HG02973 (cell line): ENCODE results near the gene EIF1.

Experiments
- ATAC-seq: cut with Tn5 transposase; IDR thresholded peaks from one replicate; pipeline ENCODE4 v1.9.1; 2021; ENCODE audit warnings: moderate library complexity; ENCODE audit not compliant: unreplicated experiment

The EIF1 gene

DNA sequence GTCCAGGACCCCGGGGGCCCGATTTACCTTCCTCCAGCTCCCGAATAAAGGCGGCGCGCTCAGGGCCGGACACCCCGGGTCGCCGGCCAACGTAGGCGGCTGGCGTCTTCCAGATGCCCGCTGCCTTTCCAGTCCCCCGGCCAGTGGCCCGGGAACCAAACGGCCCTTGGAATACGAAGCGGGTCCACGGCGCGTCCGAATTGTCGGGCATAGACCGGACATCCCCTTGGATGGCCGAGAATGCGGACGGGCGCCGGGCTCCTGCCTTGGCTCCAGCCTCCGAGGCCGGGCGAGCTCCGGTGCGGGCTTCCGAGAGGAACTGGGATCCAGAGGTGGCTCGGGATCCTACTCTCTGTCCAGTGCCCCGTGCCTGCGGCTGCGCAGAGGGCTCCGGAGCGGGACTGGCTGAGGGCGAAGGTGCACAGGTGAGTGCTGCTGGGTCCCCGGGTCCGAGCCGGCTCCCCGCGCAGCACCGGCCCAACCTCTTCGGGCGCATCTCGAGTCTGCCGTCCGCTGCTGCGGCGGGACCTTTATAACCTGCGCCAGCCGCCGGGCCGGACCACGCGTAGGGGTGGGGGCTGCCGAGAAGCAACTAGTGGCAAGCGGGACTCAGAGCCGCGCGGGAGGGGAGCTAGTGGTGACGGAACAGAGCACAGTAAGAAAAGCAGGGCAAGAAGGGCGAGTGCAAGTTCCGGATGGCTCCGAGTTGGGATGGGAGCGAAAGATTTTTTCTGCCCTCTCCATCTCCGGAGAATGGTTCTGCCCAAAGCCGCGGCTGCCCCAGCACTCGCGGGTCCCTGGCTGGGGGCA lies 45.7 kb downstream of the EIF1 start, which contains the start of gene HAP1:
Gene HAP1, minus strand, starts transcription at position 505 of the 810 bp plus-strand sequence. Its CDS starts 9 bp downstream, at position 496.
- ATAC-seq, result no peak

DNA sequence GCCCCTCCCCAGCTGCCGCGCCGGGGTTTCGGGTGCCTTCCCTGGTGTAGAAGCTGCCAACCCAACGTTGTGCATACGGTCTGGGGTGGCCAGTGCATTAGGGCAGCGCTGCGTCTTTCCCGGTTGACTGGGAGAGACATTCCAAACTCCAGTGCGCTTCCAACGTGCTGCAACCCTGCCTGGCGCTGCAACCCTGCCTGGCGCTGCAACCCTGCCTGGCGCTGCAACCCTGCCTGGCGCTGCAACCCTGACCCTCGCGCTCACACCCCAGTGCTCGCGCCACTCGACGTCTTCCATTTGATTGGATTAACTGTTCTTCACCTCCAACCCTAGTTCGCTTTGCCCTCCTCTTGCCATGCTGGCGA lies 46.2 kb downstream of the EIF1 start:
- no peak for ATAC-seq

DNA sequence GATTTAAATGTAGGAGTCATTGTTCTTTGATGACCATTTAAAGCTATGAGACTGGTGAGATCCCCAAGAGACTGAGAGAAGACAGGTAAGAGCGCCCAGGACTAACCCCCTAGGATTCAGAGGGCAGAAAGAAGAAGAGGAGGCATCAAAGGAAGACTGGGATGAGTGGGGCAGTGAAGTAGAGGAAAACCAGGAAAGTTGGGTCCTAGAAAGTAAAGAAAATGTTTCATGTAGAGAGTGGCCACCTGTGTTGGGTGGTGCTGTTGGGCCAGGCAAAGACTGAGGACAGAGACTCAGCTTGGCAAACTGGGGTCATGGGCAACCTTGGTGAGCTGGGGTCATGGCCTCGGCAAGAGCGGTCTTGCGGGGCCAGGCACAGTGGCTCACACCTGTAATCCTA lies 47.1 kb downstream of the EIF1 start:
- no peak for ATAC-seq

DNA sequence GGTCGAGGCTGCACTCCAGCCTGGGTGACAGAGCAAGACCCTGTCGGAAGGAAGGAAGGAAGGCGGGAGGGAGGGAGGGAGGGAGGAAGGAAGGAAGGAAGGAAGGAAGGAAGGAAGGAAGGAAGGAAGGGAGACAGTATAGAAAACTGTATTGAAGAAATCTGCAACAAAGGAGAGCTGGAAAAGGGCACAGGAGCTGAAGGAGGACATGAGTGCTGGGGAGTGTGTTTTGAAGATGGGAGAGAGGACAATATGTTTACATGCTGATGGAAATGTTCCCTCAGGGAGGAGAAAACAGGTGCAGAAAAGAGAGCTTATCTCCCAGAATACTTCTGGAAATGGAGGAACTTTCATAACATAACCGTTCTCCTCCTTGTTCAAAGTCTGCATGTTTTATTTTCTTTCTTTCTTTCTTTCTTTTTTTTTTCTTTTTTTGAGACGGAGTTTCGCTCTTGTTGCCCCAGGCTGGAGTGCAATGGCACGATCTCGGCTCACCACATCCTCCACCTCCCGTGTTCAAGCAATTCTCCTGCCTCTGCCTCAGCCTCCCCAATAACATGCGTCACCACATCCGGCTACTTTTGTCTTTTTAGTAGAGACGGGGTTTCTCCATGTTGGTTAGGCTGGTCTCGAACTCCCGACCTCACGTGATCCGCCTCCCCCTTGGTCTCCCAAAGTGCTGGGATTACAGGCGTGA lies 48.4 kb downstream of the EIF1 start:
- ATAC-seq, result no peak

- no peak for ATAC-seq
These were observed 49.0 kb downstream of the EIF1 start for GRCh38 chr17:41737680-41738023.

- peak; percentile 70 for ATAC-seq
These were observed 49.6 kb downstream of the EIF1 start for GRCh38 chr17:41738077-41738800.

GRCh38 chr17:41738801-41739112 lies 50.1 kb downstream of the EIF1 start:
- no peak for ATAC-seq

DNA sequence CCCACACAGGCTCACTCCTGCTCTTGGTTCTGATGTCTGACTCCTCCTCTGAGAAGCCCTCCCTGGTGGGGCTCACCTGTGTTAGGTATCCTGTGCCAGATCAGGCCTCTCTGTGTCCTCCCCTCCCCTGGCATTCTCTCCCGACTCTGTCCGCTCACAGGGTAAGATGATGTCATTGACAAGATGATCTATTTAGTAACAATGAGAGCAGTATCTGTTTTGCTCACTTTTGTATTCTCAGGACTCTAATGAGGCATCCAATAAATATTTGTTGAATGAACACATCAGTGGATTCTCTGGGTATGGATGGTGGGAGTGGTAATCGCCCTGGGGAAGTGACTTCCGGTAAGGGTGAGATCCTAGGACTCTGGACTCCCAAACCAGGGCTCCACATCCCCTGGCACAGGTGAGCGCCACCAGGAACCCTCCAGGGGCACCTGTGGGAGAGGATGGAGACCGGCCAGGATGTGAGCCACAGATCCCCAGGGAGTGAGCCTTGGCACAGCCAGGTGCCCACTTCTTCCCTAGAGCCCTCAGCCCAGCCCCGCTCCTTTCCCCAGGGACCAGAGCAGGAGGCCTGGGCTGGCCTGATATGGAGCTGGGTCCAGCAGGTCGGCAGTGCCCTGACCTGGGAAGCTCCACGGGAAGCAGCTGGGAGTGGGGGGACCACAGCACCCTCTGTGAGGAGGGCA lies 51.1 kb downstream of the EIF1 start:
- ATAC-seq, result no peak

DNA sequence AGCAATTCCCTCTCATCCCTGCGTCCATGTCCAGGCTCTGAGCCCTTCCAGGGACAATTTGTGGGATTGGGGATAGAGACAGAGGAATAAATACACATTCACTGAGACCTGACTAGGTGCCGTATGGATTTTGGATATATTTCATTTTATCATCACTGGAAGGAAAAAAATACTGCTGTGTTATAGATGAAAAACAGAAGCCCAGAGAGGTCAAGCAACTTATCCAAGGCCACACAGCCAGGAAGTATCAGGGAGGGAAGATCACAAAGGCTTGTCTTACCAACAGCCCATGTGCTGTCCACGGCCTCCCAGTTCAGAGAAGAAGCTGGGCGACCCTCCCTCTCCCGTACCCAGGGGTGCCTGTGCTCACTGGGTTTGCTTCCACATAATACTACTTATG lies 51.8 kb downstream of the EIF1 start:
- ATAC-seq, result no peak

DNA sequence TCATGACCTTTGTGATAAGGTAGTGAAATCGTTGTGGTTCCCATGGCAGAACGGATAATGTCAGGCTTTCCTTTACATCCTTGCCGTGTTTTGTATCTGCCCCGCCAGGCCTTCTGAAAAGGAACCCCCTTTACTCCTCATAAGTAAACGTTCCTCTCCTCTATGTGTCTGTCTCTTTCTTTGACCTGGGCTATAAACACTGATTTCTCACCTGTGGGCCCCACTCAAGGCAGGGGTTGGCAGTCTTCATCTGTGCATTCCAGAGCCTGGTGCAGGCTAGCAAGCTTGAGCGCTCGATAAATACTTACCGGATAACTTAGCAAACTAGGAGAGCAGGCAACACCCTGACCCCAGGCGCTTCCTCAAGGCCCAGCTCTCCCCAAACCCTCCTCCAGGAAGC lies 53.0 kb downstream of the EIF1 start:
- ATAC-seq, result no peak
